NCI-H1105 treated with DMSO at 0.1 percent for 48 hours (cell line): ENCODE data around the gene RABAC1.
"Not testable (repeated sequence)": the region's sequence is repeated elsewhere in the genome, so short reads cannot be mapped to it uniquely, and the experiment has no call there.

ENCODE experiments used
- DNase-seq: peaks from one replicate; lab custom pipeline; 2025; lab: John Stamatoyannopoulos, UW

RABAC1 gene

DNA sequence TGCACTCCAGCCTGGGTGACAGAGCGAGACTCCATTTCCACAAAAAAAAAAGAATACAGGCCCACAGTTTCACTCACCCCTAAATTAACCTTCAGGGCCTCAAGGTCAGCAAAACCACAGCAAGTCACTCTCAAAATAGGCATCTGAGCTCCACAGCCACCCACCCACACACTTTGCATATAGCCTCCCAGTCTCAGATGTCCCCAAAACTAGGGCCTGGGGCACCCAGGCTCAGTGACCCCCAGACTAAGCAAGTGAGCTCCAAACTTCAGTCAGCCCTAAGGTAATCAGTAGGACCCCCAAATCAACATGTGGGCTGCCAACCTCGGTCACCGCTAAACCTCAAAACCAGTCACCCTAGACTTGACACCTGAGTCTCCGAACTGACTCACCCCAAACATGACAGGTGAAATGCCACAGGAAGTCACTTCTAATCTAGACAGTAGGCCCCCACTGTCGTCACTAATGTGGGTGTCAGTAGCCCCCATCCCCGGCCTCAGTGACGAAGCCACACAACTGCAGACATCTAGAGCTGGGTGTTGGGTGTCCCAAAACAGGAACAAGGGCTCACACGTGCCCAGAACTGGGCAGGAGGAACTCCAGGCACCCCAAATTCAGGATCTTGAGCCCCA is 13.9 kb downstream of the RABAC1 start:
- no peak for DNase-seq

DNA sequence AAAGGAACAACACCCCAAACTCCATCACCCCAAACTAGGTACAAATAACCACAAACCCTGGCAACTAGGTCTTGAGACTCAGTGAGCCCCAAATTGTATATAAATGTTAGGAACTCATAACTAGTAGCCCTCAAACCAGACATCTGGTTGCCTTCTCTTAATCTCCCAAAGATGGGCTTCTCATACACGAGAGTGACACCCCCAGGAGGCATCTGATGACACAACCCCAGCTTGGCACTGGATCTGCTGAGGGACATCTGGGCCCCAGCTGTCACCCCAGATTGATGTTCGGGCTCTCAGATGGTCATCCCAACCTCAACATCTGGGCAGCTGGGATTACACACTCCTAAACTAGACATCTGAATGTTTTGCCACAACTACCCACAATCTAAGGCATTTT is 14.8 kb downstream of the RABAC1 start:
- DNase-seq = no peak

DNA sequence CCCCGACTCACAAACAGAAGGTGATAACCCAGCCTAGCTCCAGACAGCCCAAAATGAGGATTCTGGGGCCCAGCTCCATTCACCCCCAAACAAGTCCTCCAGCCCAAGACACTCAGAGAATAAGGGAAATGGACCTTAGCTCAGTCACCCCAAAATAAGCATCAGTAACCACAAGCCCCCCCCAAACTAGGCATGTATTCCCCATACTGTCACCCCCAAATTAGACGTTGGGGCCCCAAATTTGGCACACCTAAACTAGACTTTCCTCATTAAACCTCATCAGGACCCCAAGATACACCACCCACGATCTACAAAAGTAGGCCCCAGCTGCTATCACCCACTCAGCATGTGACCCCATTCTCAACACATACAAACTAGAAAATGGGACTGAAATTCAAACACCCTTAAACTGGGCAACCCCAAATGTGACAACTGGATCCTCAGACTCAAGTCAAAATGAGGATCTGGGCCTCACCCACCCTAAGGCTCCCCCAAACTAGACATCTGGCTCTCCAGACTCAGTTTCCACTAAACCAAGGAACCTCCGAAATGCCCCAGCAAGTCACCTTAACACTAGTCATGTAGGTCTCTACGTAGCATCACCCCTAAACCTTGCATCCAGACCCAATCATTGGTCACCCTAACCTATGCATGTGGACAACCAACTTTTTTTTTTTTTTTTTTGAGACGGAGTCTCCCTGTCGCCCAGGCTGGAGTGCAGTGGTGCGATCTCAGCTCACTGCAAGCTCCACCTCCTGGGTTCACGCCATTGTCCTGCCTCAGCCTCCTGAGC is 17.5 kb downstream of the RABAC1 start:
- no peak for DNase-seq

- no peak for DNase-seq
Observed at GRCh38 chr19:41940731-41941409, 18.3 kb downstream of the RABAC1 start.

GRCh38 chr19:41939861-41940730 is 19.0 kb downstream of the RABAC1 start:
- DNase-seq = peak; percentile 58

DNA sequence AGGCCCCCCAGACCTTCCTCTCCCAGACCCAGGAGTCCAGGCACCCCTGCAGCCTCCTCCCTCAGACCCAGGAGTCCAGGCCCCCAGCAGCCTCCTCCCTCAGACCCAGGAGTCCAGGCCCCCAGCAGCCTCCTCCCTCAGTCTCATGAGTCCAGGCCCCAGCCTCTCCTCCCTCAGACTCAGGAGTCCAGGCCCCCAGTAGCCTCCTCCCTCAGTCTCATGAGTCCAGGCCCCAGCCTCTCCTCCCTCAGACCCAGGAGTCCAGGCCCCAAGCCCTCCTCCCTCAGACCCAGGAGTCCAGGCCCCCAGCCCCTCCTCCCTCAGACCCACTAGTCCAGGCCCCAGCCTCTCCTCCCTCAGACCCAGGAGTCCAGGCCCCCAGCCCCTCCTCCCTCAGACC is 19.9 kb downstream of the RABAC1 start:
- not testable (repeated sequence) for DNase-seq

GRCh38 chr19:41937525-41938468 is 21.3 kb downstream of the RABAC1 start:
- DNase-seq = no peak

DNA sequence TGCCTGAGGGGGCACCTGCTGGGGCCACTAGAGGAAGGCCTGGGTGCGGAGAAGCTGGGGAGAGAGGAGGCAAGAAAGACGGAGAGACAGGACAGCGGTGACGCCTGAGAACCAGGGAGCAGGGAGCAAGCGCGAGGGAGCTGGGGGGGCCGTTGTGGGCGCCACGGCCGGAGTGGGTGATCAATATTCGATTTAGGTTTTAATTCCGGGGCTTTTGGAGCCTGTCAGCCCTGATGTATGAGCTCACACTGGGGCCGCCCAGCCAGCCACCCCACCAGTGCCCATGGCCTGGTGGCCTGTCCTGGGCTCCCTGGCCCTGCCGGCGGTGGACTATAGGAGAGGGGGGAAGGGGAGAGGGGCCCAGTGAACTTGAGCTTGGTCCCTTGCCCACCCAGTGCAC is 22.2 kb downstream of the RABAC1 start:
- no peak for DNase-seq

- DNase-seq = no peak
Observed at GRCh38 chr19:41936416-41936850, 22.7 kb downstream of the RABAC1 start.

DNA sequence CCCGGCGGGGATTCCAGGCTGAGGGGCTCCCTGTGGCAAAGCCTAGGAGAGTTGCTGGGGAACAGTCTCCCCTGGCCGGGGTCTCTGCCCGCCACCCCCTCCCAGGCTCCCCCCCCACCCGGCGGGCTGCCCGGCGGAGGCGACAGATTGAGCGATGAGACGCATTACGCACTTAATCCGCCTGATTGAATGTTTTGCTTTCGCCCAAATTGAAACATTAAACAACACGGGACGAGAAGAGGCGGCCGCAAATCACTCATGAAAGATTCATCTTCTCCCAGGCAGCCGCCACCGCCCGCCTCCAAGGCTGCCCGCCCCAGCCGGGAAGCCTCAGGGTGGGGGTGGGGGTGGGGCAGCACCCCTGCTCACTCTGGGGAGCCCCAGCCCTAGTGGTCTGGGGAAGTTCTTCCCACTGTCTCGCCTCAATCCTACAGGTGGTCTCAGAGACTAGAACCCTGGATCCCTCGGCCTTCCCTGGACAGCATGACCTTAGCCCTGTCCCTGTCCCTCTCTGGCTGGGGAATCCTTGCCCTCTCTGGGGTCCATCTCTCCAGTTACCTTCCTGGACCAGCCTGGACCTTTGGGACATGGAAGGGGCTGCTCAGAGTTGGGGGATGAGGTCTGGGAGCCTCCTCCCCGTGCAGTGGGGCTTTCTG is 23.2 kb downstream of the RABAC1 start:
- no peak for DNase-seq

- DNase-seq = peak; percentile 57
Observed at GRCh38 chr19:41934849-41935374, 24.2 kb downstream of the RABAC1 start.

- DNase-seq = no peak
Observed at GRCh38 chr19:41933693-41934426, 25.3 kb downstream of the RABAC1 start.

DNA sequence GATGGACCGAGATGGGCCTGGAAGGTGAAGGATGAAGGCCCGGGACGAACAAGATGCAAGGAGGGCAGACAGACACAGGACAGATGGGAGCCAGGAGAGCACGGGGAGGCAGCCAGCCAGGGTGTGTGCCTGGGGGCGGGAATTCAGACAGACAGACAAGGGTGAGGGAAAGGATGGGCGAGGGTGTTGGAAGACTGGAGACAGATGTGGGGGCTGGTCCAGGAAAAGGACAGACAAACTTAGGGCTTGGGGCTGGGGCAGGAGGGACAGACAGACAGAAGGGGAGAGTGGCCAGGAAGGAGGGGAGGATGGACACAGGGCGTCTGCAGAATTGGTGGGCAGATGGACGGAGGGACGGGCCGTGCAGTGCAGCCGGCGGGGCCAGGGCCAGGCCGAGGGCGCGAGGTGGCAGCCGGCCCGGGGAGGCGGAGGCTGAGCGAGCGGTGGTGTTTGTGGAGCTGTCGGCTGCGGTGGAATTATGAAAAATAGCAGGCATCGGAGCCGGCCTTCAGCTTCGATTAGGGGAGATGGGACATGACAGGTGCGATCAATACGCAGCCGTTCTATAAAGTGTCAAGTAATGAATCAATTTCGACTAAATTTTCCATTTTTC is 26.3 kb downstream of the RABAC1 start:
- DNase-seq = no peak

DNA sequence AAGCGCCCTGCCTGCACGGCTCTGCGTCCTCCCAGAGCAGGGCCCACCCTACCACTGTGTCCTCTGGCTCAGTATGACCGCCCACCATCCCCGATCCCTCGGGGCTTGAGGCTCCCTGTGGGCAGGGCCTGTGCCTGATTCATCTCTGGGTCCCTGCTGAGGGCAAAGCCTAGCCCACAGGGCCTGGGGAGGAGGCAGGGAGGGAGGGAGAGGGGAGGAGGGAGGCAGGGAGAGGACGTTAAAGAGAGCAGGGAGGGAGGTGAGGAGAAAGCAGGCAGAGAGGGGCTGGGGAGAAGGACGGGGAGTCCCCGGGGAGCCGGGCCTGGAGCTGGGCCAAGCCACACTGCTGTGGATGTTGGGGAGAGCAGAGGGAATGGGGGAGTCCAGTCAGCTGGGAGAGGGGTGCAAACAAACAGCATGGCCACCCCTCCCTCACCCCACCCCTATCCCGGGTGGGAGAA is 26.8 kb downstream of the RABAC1 start:
- DNase-seq = no peak

- no peak for DNase-seq
Observed at GRCh38 chr19:41930926-41931592, 28.1 kb downstream of the RABAC1 start.

GRCh38 chr19:41930322-41930722 is 28.8 kb downstream of the RABAC1 start:
- DNase-seq = no peak

DNA sequence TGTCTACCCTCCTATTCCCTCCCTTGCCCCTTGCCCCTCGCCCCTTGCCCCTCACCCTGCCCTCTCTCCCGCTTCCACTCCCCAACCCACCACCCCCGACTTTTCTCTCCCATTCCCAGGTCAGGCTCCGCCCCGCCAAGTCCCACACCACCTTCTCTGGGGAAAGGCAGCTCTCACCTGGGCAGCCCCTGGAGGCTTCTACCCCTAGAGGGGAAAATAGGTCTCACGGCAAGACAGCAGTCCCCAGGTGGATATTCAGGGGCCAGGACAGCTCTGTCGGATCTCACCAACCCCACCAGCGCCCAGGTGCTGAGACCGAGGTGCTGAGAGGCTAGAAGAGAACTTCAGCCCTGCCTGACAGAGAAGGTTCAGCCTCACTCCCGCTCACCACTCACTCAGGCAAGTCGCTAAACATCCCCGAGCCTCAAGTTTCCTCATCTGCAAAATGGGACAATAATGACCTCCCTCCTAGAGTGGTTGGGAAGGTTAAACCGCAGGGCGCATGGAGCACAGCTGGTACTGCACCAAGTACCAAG is 29.5 kb downstream of the RABAC1 start:
- no peak for DNase-seq
